HL-60/S4 treated with retinoic acid at 250 ng/mL for 4 days and 3 days (cell line): ENCODE results near the gene ENTPD2.

Experiments
- in situ Hi-C: fragments of 300-500 bp; cut with MboI; formaldehyde crosslinking; loops from 2 replicates; pipeline ENCODE4 v1.7.0; 2022; ENCODE audit warnings: low sequenced_read_pairs

ENTPD2 gene

DNA sequence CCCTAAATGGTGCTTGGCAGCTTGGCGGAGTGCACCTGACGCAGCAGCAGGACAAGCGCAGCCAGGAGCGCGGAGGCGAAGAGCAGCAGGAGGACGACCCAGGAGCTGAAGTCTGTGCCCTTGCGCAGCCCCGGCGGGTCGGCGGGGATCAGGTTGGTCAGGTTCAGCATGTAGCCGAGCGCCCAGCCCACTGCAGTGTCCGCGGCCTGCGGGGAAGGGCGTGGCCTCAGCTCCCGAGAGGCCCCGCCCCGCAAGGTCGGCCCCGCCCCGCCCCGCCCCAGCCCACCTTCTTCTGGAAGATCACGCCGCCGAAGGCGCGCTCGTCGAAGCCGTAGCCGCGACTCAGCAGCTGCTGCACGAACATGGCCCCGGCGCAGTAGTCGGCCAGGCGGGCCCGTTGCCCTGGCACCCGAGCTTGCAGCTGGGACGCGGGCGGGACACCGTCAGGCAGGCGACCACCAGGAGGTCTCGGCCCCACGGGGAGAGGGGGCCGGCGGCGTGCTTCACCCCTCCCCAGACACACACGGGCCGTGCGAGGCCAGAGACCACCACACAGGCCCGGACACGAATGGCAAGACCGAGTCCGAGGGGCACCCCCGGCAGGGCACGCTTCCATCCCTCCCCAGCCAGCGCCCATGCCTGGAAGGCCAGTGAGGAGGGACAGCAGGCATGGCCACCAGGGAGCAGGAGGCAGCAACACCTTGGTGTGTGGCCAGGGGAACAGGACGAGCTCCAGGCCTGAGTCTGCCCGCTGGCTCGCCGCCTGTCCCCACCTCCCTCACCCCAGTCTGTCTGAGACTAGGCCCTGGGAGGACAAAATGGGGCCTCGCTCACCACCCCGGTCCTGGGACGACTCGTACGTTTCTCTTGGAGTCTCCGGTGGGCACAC, 5.0 kb downstream of the ENTPD2 start:
- in situ Hi-C loops = loop anchor here (25.0 kb wide), 1 partner anchor 262 kb away; the partner anchor contains the start of genes CCDC183 and TMEM141

DNA sequence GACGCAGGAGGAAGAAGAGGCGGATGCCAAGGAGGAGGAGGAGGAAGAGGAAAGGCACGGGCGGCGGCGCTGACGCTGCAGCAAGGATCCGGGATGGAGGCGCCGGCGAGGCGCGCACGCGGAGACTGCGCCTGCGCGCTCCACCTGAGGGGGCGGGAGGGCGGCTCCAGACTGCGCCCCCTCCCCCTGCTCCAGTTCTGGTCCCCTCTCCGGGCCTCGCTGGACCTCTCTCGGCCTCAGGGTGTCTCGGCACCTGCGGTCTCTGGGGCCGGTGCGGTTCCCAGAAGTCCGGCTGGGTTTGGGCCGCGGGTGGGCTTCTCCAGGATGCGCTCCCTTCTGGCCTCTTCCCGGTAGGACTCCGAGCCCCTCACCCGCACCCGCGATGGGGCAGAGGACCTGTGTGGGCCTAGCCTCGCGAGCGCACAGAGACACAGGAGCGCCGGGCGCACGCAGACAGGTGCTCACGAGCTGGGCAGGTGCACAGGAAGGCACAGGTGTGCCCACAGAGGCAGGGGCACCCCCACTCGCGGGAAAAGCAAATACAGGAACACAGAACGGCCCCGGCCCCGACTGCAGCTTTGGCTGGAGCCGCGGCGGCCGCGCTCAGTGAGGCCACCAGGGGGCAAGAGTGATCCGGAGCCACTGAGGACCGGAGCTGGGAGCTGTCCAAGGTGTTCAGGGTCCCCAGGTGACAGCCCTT, 7.6 kb downstream of the ENTPD2 start, which contains the start of gene NPDC1:
Gene NPDC1, minus strand, starts transcription at position 90 of the 700 bp plus-strand sequence. CDS start 188 bp downstream, outside the sequence.
- in situ Hi-C loops = loop anchor here (25.0 kb wide), 1 partner anchor 259 kb away; the partner anchor contains the start of genes CCDC183 and TMEM141

DNA sequence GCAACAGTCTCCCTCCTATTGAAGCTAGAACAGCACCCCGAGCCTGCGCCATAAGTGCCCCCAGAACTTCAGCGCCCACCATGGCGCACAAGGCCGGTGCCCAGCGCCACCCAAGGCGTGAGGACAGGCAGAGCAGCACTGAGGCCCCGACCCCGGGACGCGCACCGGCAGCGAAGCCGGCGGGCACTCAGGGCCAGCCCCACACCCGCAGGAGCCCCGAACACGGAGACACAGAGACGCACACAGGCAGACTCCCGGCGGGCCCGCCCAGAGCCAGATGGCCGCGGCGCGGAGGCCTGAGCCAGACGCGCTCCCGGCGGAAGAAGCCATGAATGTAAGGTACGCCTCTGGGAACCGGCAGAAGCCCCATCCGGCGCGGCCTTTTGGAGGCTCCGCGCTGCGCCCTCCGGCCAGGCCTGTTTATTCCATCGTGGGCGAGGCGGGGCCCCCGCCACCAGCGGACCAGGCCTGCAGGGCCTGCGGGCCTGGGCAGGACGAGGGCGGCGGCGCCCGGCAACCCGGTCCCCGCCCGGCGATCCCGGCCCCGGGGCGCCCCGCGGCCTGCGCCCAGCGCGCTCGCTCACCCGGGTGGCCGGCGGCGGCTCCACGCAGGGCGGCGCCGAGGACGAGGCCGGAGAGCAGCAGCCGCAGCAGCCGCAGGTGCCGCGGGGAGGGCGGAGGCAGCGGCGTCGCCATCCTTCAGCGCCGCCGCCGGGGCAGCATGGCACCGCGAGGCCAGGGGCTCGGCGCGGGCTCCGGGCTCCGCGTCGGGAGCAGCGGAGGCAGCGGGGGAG, 8.4 kb downstream of the ENTPD2 start:
- in situ Hi-C loops = loop anchor here (25.0 kb wide), 1 partner anchor 258 kb away; the partner anchor contains the start of genes CCDC183 and TMEM141

DNA sequence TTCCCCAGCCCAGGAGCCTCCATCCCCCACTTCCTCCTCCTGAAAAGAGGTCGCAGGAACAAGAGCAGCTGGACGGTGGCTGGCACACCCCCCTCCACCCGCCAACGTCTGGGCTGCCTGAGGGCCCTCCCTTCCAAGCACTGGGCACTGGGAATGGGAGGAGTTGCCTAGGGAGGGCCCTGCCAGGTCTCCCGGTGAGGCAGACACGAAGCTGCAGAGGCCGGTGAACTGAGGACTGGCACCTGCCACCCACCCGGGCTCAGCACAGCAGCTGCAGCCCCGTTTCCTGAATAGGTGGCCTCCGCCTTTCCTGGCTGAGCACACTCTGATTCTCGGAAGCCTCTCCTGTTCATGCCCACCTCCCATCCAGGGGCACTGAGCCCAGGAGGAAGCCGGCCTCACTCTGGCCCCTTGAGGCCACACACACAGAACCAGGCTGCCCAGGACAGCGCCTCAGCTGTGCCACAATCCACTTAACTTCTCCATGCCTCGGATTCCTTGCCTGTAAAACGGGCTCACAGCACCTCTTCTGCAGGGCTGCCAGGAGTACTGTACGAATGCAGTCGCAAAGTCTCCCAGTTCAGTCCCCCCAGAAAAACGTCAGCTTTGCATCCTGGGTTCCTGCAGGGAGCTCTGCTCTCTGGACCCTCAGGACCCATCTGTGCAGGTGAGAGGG, 9.2 kb downstream of the ENTPD2 start:
- in situ Hi-C loops = loop anchor here (25.0 kb wide), 1 partner anchor 257 kb away; the partner anchor contains the start of genes CCDC183 and TMEM141

DNA sequence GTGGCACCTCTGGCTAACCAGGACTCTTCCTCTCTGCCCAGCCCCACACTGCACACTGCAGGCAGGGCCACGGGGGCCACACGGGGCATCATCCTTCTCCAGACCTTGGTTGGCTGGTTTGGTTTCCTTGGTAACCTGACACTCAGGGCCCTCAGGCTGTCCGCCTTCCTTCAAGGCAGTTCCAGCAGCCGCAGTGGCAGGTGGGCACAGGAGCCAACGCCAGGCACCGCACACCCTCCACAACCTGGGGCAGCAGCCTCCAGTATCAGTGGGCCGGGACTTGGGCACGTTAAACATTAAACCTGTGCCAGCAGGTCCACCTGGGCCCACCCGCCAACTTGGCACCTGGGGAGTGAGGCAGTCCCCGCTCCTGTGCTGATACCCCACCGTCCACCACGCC, 9.8 kb downstream of the ENTPD2 start:
- in situ Hi-C loops = loop anchor here (25.0 kb wide), 1 partner anchor 257 kb away; the partner anchor contains the start of genes CCDC183 and TMEM141

DNA sequence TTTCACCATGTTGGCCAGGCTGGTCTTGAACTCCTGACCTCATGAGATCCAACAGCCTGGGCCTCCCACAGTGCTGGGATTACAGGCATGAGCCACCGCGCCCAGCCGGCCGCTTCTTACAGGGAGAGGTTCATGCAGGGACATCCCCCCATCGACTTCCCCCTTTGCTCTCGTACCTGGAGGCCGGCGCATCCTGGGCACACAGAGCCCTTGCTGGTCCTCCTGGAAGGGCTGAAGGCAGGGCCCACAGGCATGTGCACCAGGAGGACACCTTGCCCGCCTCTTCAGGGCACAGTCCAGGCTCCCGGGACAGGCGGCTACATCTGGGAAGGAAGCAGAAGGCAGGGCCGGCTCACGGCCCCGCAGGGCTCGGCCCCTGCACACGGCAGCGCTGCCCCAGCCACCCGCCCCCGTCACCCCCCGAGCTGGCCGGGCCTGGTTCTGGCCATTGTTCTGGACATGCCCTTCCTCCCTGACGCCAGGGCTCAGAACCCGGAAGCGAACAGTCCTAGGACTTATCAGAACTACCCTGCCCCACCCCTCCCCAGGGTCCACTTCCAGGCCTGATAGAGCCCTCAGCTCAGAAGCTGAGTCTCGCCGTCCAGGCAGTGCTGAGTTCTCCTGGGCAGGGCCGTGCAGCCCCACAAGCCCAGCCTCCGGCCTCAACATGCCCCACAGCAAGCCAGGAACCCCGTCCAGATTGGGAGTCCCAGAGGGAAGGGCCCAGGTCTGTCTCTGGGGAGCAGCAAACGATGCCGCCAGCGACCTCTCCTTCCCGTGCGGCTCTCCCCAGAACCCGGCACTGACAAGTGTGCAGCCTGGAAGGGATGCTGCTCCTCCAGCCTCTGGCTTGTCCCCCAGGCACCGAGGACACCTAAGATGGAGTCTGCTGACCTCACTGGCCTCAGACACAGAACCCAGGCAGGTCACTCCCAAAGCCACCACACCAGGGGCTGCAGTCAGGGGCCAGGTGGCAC, 10.8 kb downstream of the ENTPD2 start:
- in situ Hi-C loops = loop anchor here (25.0 kb wide), 1 partner anchor 256 kb away; the partner anchor contains the start of genes CCDC183 and TMEM141

DNA sequence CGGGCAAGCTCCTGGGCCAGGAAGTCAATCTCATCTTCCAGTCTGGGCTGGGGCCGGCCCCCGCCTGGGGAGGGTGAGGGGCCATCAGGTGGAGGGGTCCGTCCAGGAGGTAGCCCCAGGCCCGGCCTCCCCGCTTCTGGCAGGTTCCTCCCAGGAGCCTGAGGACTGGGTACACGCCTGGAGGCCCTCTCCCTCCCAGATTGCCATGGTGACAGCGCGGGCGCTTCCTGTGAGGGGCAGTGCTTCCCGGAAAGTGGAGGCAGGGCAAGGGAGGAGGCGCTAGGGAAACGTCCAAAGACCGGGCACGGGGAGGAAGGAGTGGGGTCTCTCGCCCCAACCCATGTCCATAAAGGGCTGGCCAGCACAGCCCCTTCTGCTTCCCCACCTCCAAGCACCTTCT, 12.7 kb downstream of the ENTPD2 start:
- in situ Hi-C loops = loop anchor here (25.0 kb wide), 1 partner anchor 254 kb away; the partner anchor contains the start of genes CCDC183 and TMEM141

DNA sequence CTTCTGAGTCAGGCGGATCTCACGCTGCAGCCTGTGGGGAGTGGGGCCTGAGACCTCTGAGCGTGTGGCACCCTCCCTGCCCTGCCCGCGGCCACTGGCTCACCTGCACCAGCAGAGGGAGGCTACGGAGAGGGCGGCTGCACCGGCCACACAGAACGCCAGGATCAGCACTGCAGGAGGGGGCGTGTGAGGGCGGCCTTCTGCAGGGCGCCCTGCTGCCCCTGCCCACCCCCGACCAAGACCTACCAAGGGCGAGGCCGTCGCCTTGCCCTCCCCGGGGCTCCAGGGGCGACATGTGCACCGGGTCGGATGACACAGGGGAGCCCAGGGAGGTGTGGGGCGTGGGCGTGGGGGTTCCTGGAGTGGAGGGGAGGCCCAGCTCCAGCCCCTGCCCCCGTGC, 13.3 kb downstream of the ENTPD2 start:
- in situ Hi-C loops = loop anchor here (25.0 kb wide), 1 partner anchor 253 kb away; the partner anchor contains the start of genes CCDC183 and TMEM141

DNA sequence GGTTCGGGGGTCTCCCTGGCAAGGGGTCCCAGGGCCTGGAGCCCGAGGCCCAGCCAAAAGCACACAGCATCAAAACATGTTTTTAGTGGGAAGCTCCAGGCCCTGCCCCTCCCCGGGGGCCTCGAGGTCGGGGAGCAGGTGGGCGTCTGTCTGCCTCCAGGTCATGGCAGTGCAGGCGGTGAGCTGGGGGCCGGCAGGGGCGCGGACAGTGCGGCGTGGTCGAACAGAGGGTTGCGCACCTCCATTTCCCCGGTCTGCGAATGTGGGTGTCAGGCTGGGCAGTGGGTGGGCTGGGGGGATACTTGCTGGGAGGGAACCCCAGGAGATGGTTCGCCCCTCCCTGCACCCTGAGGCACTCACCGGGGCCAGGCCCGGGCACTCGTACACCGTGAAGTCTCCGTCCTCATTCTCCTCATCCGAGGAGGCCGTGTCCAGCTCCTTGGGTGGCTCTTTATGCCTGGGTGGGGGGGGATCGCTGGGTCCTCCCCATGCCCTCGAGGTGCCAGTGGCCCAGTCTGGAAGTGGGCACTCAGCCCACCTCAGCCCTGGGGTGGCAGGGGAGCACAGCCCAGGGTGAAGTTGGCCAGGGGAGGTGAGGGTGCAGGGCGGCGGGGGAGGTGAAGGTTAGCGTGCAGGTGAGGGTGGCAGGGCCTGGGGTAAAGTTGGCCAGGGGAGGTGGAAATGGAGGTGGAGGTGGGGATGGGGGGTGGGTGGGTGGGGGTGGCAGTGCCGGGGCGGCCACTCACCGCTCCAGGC, 14.1 kb downstream of the ENTPD2 start:
- in situ Hi-C loops = loop anchor here (25.0 kb wide), 1 partner anchor 252 kb away; the partner anchor contains the start of genes CCDC183 and TMEM141

DNA sequence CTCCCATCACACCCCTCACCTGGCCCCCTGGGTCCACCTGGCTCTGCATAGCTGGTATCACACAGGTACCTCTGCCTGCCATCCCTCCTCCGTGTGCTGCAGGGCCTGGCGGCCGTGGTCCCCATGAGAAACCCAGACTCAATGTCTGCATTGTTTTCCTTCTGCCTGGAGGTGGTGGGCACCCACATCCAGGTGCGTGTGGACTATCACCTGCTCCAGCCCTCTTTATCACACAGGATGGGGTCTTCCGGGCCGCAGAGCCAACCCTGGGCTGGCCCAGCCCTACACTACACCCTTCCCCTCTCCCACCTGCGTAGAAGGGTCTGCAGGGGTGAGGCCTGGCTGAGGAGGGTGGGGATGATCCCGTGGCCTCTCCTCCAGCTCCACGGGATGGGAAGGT, 14.9 kb downstream of the ENTPD2 start:
- in situ Hi-C loops = loop anchor here (25.0 kb wide), 1 partner anchor 252 kb away; the partner anchor contains the start of genes CCDC183 and TMEM141

DNA sequence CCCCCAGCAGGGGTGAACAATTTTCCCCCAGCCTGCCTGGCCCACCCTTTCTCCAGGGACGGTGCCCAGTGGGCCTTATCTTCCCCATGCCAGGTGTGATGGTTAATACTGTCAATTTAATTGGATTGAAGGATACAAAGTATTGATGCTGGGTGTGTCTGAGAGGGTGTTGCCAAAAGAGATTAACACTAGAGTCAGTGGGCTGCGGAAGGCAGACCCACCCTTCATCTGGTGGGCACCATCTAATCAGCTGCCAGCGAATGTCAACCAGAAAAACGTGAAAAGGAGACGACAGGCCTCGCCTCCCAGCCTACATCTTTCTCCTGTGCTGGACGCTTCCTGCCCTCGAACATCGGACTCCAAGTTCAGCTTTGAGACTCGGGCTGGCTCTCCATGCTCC, 16.4 kb downstream of the ENTPD2 start:
- in situ Hi-C loops = loop anchor here (25.0 kb wide), 1 partner anchor 250 kb away; the partner anchor contains the start of genes CCDC183 and TMEM141

DNA sequence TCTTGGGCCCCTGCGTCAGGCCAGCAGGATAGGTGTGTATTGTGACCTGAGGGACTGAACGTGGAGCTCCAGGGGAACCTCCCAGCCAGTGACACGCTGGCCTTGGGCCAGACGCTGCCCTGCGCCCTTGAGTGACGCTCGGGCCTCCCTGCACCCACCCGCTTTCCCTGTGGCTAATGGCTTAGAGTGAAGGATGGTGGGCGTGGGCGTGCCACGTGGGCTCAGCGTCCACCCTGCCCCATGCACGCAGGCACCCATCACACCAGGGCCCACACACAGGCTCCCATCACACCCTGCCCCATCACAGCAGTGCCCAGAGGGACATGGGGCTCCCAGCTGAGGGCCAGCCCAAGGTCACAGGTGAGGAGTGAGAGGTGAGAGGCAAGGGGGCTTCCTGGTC, 16.8 kb downstream of the ENTPD2 start:
- in situ Hi-C loops = loop anchor here (25.0 kb wide), 1 partner anchor 250 kb away; the partner anchor contains the start of genes CCDC183 and TMEM141

DNA sequence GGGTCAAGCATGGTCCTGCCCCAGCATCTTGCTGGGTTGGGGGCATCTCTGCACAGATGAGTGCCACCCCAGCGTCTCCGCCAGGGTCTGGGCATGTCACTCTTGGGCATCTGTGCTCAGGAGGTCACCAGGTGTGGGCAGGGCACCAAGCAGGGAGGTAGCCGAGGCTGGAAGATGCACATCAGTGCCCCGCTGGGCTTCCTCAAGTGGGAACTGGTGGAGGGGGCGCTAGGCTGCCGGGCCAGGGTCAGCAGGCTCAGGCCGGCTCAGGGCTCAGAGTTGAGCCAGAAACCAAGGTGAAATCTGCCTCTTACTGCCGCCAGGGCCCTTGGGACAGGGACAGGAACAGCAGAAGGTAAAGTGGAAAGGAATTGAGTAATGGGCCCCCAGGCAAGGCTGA, 17.9 kb downstream of the ENTPD2 start:
- in situ Hi-C loops = loop anchor here (25.0 kb wide), 1 partner anchor 249 kb away; the partner anchor contains the start of genes CCDC183 and TMEM141

DNA sequence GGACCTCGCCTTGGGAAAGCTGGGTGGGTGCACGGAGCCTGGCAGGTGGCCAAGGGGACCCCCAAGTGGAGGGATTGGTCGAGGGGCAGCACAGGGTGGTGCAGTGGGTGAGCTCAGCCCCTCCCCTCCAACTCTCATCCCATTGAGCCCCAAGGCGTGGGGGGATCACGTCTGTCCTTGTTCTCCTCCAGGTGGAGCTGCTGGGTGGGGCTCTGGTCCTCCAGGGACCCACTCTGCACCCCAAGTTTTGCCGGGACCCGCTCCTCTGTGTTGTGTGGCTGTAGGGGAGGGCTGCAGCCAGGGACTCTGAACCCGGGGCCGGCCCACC, 18.4 kb downstream of the ENTPD2 start:
- in situ Hi-C loops = loop anchor here (25.0 kb wide), 1 partner anchor 248 kb away; the partner anchor contains the start of genes CCDC183 and TMEM141

DNA sequence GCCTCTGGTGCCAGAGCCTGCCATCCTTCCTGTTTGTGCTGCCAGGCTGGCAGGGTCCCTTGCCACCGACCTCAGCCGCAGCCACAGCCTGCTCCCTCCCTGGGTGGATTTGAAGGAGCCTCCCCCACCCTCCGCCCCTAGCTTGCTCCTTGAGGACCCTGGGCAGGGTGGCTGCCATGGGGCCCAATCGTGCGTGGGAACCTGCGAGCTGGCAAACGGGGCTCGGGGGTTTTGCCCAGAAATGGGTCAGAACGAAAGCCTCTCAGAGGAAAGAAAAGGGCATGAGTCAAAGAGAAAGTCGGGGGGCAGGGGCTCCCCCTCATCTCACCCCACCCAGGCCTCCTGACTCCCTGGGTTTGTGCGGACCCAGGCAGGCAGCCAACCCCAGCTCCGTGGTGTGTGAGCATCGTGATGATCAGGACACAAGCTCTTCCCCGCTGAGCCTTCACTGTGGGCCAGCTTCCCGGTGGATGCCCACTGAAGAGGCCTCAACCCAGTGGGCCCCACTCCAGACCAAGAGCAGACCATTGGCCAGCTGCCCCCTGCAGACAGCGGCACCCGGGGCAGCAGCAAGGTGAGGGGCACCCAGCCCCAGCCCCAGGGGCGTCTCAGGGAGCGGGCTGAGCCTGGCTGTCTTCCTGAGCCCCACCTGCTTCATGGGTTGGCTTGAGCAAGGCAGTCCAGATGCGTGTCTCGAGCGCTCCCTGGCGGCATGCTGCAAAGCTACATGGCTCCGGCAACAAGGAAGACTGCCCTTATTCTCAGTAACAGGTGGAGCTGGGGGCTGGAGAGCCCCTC, 19.0 kb downstream of the ENTPD2 start:
- in situ Hi-C loops = loop anchor here (25.0 kb wide), 1 partner anchor 248 kb away; the partner anchor contains the start of genes CCDC183 and TMEM141

DNA sequence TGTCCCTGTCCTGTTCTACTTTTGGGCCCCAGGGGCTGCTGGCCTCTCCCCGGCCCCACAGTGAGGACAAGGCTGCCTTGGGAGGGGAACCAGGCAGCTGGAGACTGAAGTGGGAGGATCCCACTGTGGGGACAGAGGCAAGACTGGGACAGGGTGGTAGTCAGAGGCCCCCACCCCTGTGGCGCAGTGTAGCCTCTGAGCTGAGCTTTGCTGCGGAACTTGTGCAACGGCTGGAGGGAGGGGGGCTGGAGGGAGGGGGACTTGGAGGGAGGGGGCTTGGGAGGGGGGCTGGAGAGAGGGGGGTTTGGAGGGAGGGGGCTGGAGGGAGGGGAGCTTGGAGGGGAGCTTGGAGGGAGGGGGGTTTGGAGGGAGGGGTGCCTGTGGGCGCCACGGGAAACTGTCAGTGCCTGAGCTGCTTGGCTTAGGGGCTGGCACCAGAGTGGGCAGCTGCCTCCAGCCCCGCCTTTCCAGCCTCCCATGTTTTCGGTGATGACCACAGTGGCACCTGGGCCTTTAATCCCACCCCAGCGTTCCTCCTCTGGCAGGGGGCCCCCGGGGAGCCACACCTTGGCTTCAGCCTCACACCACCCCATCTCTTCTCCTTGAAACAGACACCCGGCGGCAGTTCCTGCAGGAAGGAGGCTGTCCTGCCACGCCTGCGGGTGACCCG, 19.7 kb downstream of the ENTPD2 start:
- in situ Hi-C loops = loop anchor here (25.0 kb wide), 1 partner anchor 247 kb away; the partner anchor contains the start of genes CCDC183 and TMEM141
